Neural progenitor cell (in vitro differentiated cells): ENCODE measurements around the gene MED14. TPM values are rescaled to one million over a fixed set of nuclear protein-coding genes. Genes with fewer than 3 reads are reported as not detected.
A peak's percentile ranks its signal among the peaks of the same experiment; 100 is the strongest.

Experiments used
- DNase-seq: peaks from one replicate; pipeline ENCODE4 v3.0.0-alpha.2; 2016; ENCODE audit warnings: low spot score
- H2AFZ ChIP-seq: fragments of 200-600 bp; sonication (generic); replicated peaks from 2 replicates; pipeline ENCODE4 v1.6.1; 2016; ENCODE audit warnings: antibody characterized with exemption
- H3F3A ChIP-seq: fragments of 200-600 bp; sonication (generic); 2 replicates; pipeline ENCODE4 v1.6.1; 2016; ENCODE audit warnings: antibody characterized with exemption, low read depth
- H3K27ac ChIP-seq: fragments of 200-600 bp; sonication (generic); 2 replicates; pipeline ENCODE4 v1.5.1; 2016; ENCODE audit warnings: mild to moderate bottlenecking
- H3K27me3 ChIP-seq: fragments of 200-600 bp; sonication (generic); 2 replicates; pipeline ENCODE4 v1.6.1; 2016; ENCODE audit warnings: mild to moderate bottlenecking, moderate library complexity
- H3K36me3 ChIP-seq: fragments of 200-600 bp; sonication (generic); 2 replicates; pipeline ENCODE4 v1.5.1; 2016
- H3K4me1 ChIP-seq: fragments of 200-600 bp; sonication (generic); 2 replicates; pipeline ENCODE4 v1.6.1; 2016; ENCODE audit warnings: mixed run types
- H3K4me2 ChIP-seq: fragments of 200-600 bp; sonication (generic); 2 replicates; pipeline ENCODE4 v1.6.1; 2016
- H3K4me3 ChIP-seq: fragments of 200-600 bp; sonication (generic); 2 replicates; pipeline ENCODE4 v1.5.1; 2016
- H3K79me2 ChIP-seq: fragments of 200-600 bp; sonication (generic); 2 replicates; pipeline ENCODE4 v1.6.1; 2016; ENCODE audit warnings: low read depth
- H3K9ac ChIP-seq: fragments of 200-600 bp; sonication (generic); 2 replicates; pipeline ENCODE4 v1.6.1; 2016
- H3K9me3 ChIP-seq: fragments of 200-600 bp; sonication (generic); 2 replicates; pipeline ENCODE4 v1.5.1; 2016; ENCODE audit warnings: low read depth
- H4K20me1 ChIP-seq: fragments of 200-600 bp; sonication (generic); 2 replicates; pipeline ENCODE4 v1.6.1; 2016; ENCODE audit warnings: low read depth
- H3K27ac Mint-ChIP-seq: 3 replicates; pipeline ENCODE4 v1.8.0; 2021; ENCODE audit warnings: mixed read lengths
- H3K27me3 Mint-ChIP-seq: 2 replicates; pipeline ENCODE4 v1.8.0; 2022; ENCODE audit warnings: low read depth, mild to moderate bottlenecking, inconsistent platforms, moderate library complexity, mixed read lengths; ENCODE audit not compliant: insufficient read depth
- H3K36me3 Mint-ChIP-seq: 3 replicates; pipeline ENCODE4 v1.8.0; 2021; ENCODE audit warnings: mixed read lengths
- H3K4me1 Mint-ChIP-seq: 3 replicates; pipeline ENCODE4 v1.8.0; 2021; ENCODE audit warnings: mixed read lengths
- H3K4me3 Mint-ChIP-seq: 3 replicates; pipeline ENCODE4 v1.8.0; 2021; ENCODE audit warnings: mild to moderate bottlenecking, moderate library complexity, mixed read lengths
- H3K9me3 Mint-ChIP-seq: 3 replicates; pipeline ENCODE4 v1.8.0; 2020; ENCODE audit warnings: mixed read lengths
- CTCF ChIP-seq: fragments of 200-600 bp; sonication (generic); IDR thresholded peaks from 2 replicates; pipeline ENCODE4 v1.5.1; 2017; ENCODE audit warnings: antibody characterized with exemption, mild to moderate bottlenecking
- EZH2 ChIP-seq: fragments of 200-600 bp; sonication (generic); IDR thresholded peaks from 2 replicates; pipeline ENCODE4 v1.6.1; 2017; ENCODE audit warnings: antibody characterized with exemption, mild to moderate bottlenecking, moderate library complexity
- EZH2phosphoT487 ChIP-seq: fragments of 200-600 bp; sonication (generic); IDR thresholded peaks from 2 replicates; pipeline ENCODE4 v1.6.1; 2017; ENCODE audit warnings: antibody characterized with exemption
- total RNA-seq: library from RNA; depleted of rRNA; stranded (reverse); fragments of >200 nt; gene quantifications from 2 replicates; pipeline ENCODE4 v1.2.3, GENCODE V29; 2015; ENCODE audit warnings: low replicate concordance

Gene MED14
- total RNA-seq, 1 donor from 2014 or later = 56.4 TPM

GRCh38 chrX:40671126-40671525, 64.2 kb downstream of the MED14 start:
- Histone ChIP-seq H3K9me3 (no peaks in the 10 kb centered on the region), H3K4me2 (no peak overlapping the region), H3F3A (peaks cover 8% of the 10 kb centered on the region), H3K27me3 (no peaks in the 10 kb centered on the region), H3K36me3 (no peaks in the 10 kb centered on the region), H3K79me2 (no peaks in the 10 kb centered on the region), H3K9ac (no peak overlapping the region), H3K27ac (no peak overlapping the region), H4K20me1 (no peaks in the 10 kb centered on the region), H2AFZ (no peak overlapping the region), H3K4me1 (peaks cover 8% of the 10 kb centered on the region), H3K4me3 (no peak overlapping the region)
- Mint-ChIP-seq H3K27me3 (peaks cover 2% of the 10 kb centered on the region), H3K27ac (no peak overlapping the region), H3K4me3 (no peak overlapping the region), H3K4me1 (no peaks in the 10 kb centered on the region), H3K9me3 (no peaks in the 10 kb centered on the region), H3K36me3 (peaks cover 19% of the 10 kb centered on the region)
- TF ChIP-seq EZH2 = no peak
- no peak for TF ChIP-seq CTCF
- no peak for TF ChIP-seq EZH2phosphoT487
- DNase-seq = no peak

GRCh38 chrX:40663880-40664630, 71.3 kb downstream of the MED14 start:
- Histone ChIP-seq H3K36me3 (no peaks in the 10 kb centered on the region), H3K27ac (no peak overlapping the region), H3K9ac (no peak overlapping the region), H2AFZ (no peak overlapping the region), H3F3A (no peaks in the 10 kb centered on the region), H3K79me2 (no peaks in the 10 kb centered on the region), H3K4me2 (no peak overlapping the region), H4K20me1 (no peaks in the 10 kb centered on the region), H3K4me3 (no peak overlapping the region), H3K27me3 (no peaks in the 10 kb centered on the region), H3K9me3 (no peaks in the 10 kb centered on the region), H3K4me1 (no peaks in the 10 kb centered on the region)
- H3K4me3 Mint-ChIP-seq = no peak overlapping the region
- DNase-seq = peak; percentile 56
- H3K27ac Mint-ChIP-seq = no peak overlapping the region
- H3K27me3 Mint-ChIP-seq = peaks cover 2% of the 10 kb centered on the region
- H3K9me3 Mint-ChIP-seq = no peaks in the 10 kb centered on the region
- peaks cover 14% of the 10 kb centered on the region for H3K36me3 Mint-ChIP-seq
- TF ChIP-seq EZH2 (no peak), CTCF (peak; percentile 50)
- no peaks in the 10 kb centered on the region for H3K4me1 Mint-ChIP-seq

- no peak for DNase-seq
- Histone ChIP-seq H3K36me3 (no peaks in the 10 kb centered on the region), H3K9me3 (no peaks in the 10 kb centered on the region), H3F3A (no peaks in the 10 kb centered on the region), H4K20me1 (no peaks in the 10 kb centered on the region), H3K27me3 (no peaks in the 10 kb centered on the region), H2AFZ (no peak overlapping the region), H3K79me2 (no peaks in the 10 kb centered on the region), H3K9ac (no peak overlapping the region), H3K4me3 (no peak overlapping the region), H3K4me2 (no peak overlapping the region), H3K27ac (no peak overlapping the region), H3K4me1 (no peaks in the 10 kb centered on the region)
- Mint-ChIP-seq H3K27me3 (peaks cover 2% of the 10 kb centered on the region), H3K4me3 (no peak overlapping the region), H3K36me3 (peaks cover 14% of the 10 kb centered on the region), H3K9me3 (no peaks in the 10 kb centered on the region), H3K27ac (no peak overlapping the region), H3K4me1 (no peaks in the 10 kb centered on the region)
- TF ChIP-seq EZH2phosphoT487 (no peak), CTCF (no peak), EZH2 (no peak)
Observed at GRCh38 chrX:40663078-40663740, 72.1 kb downstream of the MED14 start.
